ENCODE measurements around the gene ZNF761. TPM values are rescaled to one million over a fixed set of nuclear protein-coding genes. Genes with fewer than 3 reads are reported as not detected.
"Not testable (repeated sequence)": the region's sequence is repeated elsewhere in the genome, so short reads cannot be mapped to it uniquely, and the experiment has no call there.

The ZNF761 gene
- total RNA-seq, 2 experiments from 2014 or later = 8.7 to 10.0 TPM

DNA sequence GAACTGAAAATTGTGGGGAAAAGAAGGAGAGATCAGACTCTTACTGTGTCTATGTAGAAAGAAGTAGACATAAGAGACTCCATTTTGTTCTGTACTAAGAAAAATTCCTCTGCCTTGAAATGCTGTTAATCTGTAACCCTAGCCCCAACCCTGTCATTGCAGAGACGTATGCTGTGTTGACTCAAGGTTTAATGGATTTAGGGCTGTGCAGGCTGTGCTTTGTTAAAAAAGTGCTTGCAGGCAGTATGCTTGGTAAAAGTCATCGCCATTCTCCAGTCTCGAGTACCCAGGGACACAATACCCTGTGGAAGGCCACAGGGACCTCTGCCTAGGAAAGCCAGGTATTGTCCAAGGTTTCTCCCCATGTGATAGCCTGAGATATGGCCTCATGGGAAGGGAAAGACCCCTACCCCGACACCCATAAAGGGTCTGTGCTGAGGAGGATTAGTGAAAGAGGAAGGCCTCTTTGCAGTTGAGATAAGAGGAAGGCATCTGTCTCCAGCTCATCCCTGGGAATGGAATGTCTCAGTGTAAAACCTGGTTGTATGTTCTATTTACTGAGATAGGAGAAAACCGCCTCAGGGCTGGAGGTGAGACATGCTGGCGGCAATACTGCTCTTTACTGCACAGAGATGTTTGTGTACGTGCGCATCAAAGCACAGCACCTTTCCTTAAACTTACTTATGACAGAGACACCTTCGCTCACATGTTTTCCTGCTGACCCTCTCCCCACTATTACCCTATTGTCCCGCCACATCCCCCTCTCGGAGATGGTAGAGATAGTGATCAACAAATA lies 11.1 kb upstream of the ZNF761 start:
- H3K4me3 Mint-ChIP-seq; H3K27ac Mint-ChIP-seq; H3K4me1 Mint-ChIP-seq (ENCODE audit: low read depth); intact Hi-C loops (cut with micrococcal nuclease); DNase-seq; H3K36me3 Mint-ChIP-seq (ENCODE audit: low read depth); CTCF ChIA-PET; H3K27me3 Mint-ChIP-seq (ENCODE audit: low read depth): not testable (repeated sequence)
- H3K9me3 Mint-ChIP-seq = peaks cover 22% of the 10 kb centered on the region

DNA sequence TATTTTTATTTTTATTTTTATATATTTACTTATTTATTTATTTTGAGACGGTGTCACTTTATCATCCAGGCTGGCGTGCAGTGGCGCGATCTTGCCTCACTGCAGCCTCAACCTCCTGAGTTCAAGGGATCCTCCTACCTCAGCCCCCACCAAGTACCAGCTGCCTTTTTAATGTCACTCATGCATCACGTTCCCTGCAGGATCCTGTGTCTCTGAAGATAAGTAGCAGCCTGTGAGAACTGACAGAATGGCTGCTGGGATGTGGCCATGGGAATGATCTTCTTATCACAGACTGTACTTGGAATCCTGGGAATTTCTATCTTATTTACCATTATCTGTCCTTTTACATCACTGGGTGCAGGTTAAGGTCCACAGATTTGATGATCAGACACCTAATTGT lies 9.2 kb upstream of the ZNF761 start:
- Mint-ChIP-seq H3K36me3 (ENCODE audit: low read depth) (peaks cover 7% of the 10 kb centered on the region), H3K4me3 (no peak overlapping the region), H3K4me1 (ENCODE audit: low read depth) (no peaks in the 10 kb centered on the region), H3K27ac (no peak overlapping the region), H3K9me3 (peaks cover 11% of the 10 kb centered on the region), H3K27me3 (ENCODE audit: low read depth) (peaks cover 2% of the 10 kb centered on the region)
- intact Hi-C loops (cut with micrococcal nuclease) = no loop called here
- no peak for DNase-seq
- CTCF ChIA-PET = no interaction called here

DNA sequence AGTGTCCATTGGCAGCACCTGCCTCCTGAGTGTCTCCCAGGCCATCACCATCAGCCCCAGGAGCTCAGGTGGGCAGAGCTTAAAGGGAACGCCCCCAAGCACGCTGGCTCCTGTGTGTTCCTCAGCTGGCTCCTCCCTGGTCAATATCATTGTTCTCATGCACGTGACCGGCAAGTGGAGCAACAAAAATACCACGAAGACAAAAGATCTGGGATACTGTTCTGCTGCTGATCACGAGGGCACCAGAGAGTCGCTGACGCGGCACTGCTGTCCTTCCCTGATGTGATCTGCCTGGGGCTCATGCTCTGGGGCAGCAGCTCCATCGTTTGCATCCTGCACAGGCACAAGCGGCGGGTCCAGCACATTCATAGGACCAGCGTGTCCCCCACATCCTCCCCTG lies 8.7 kb upstream of the ZNF761 start:
- DNase-seq; H3K4me3 Mint-ChIP-seq; intact Hi-C loops (cut with micrococcal nuclease); H3K9me3 Mint-ChIP-seq; H3K27ac Mint-ChIP-seq; H3K27me3 Mint-ChIP-seq (ENCODE audit: low read depth); CTCF ChIA-PET; H3K36me3 Mint-ChIP-seq (ENCODE audit: low read depth); H3K4me1 Mint-ChIP-seq (ENCODE audit: low read depth): not testable (repeated sequence)

DNA sequence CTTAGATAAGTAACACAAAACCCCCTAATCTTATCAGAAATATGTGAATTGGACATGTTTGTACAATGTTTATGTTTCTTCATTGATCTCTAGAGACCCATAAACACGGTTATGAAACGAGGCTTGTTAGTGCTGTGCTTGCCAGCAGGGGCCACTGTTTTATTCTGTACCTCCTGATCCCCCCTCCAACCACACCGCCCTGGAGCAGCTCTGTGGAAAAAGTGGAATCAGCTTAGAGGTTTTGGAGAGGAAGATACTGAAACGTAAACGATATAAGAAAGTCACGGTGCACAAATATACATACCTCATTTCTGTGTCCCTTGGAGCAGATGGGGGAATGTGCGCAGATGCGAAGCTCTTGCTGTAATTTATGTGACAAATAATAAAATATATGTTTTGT lies 8.1 kb upstream of the ZNF761 start:
- H3K27me3 Mint-ChIP-seq (ENCODE audit: low read depth); H3K9me3 Mint-ChIP-seq; H3K4me1 Mint-ChIP-seq (ENCODE audit: low read depth); H3K27ac Mint-ChIP-seq; intact Hi-C loops (cut with micrococcal nuclease); DNase-seq; H3K4me3 Mint-ChIP-seq; H3K36me3 Mint-ChIP-seq (ENCODE audit: low read depth): not testable (repeated sequence)
- CTCF ChIA-PET = interaction anchor here (0.7 kb wide), 1 partner anchor 132 kb away, joined by 3 read pairs; no protein-coding TSS in a partner anchor

DNA sequence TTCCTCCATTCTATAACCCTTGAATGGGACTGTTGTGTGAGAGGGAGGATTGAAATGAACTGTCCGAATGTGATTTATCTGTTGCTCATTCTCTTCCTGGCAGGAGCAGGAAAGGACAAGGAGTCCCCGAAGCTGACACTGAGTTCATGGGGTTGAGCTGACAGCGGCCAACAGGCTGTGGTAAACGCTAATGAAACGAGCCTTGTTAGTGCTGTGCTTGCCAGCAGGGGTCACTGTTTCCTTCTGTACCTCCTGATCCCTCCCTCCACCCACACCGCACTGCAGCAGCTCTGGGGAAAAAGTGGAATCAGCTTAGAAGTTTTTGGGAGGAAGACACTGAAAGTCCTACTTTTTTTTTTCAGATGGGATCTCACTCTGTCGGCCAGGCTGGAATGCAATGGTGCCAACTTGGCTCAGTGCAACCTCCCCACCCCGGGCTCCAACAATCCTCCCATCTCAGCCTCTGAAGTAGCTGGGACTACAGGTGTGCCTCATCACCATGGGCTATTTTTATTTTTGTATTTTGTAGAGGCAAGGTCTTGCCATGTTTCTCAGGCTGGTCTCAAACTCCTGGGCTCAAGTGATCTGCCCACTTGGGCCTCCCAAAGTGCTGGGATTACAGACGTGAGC lies 6.7 kb upstream of the ZNF761 start:
- H3K9me3 Mint-ChIP-seq = peaks cover 2% of the 10 kb centered on the region
- CTCF ChIA-PET = interaction anchor here (0.6 to 1.5 kb wide), 14 partner anchors 8 to 615 kb away, joined by 3 to 9 read pairs (median 4); no protein-coding TSS in a partner anchor
- H3K27ac Mint-ChIP-seq = no peak overlapping the region
- intact Hi-C loops (cut with micrococcal nuclease) = loop anchor here (1.0 kb wide), 1 partner anchor 321 kb away; no protein-coding TSS in a partner anchor
- H3K27me3 Mint-ChIP-seq (ENCODE audit: low read depth) = peaks cover 2% of the 10 kb centered on the region
- H3K4me1 Mint-ChIP-seq (ENCODE audit: low read depth) = no peaks in the 10 kb centered on the region
- no peak overlapping the region for H3K4me3 Mint-ChIP-seq
- peak; percentile 82 for DNase-seq
- no peaks in the 10 kb centered on the region for H3K36me3 Mint-ChIP-seq (ENCODE audit: low read depth)

DNA sequence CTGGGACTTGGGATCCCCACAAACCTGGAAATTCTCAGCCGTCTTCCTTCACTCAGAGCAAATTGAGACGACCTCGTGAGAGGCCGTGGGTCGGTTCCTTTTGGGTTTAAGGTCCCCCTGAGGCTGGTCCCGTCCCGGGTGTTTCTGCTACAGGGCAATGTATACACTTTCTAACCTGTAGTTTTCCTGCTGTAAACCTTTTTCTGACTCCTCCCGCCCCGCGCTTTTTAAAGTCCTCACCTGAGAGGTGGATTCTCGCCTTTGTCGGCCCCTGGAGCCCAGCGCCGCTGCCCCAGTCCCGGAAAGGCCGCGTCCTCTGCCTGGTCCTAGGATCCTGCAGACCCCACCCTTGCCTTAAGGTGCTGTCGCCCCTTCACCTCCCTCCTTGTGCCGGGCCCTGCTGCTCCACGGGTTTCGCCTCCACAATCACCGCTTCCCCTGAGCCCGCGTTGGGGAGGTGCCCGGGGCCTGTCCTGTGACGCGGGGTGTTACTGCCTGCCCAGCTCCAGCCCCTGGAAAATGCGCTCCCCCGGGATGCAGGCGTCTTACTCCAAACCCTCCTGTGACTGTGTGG lies 391 bp downstream of the ZNF761 start:
- H3K27me3 Mint-ChIP-seq (ENCODE audit: low read depth) = no peaks in the 10 kb centered on the region
- CTCF ChIA-PET = no interaction called here
- H3K36me3 Mint-ChIP-seq (ENCODE audit: low read depth) = peaks cover 46% of the 10 kb centered on the region

DNA sequence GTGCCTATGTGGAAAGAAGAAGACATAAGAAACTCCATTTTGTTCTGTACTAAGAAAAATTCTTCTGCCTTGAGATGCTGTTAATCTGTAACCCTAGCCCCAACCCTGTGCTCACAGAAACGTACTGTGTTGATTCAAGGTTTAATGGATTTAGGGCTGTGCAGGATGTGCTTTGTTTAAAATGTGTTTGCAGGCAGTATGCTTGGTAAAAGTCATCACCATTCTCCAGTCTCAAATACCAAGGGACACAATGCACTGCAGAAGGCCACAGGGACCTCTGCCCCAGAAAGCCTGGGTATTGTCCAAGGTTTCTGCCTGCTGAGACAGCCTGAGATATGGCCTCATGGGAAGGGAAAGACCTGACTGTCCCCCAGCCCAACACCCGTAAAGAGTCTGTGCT lies 12.0 kb downstream of the ZNF761 start:
- peaks cover 88% of the 10 kb centered on the region for H3K36me3 Mint-ChIP-seq (ENCODE audit: low read depth)
- DNase-seq; intact Hi-C loops (cut with micrococcal nuclease); H3K4me3 Mint-ChIP-seq; H3K27me3 Mint-ChIP-seq (ENCODE audit: low read depth); CTCF ChIA-PET; H3K4me1 Mint-ChIP-seq (ENCODE audit: low read depth); H3K27ac Mint-ChIP-seq: not testable (repeated sequence)
- peaks cover 45% of the 10 kb centered on the region for H3K9me3 Mint-ChIP-seq

More for the DNA sequence above, 391 bp downstream of the ZNF761 start:
- peaks cover 13% of the 10 kb centered on the region for H3K9me3 Mint-ChIP-seq
- peak; percentile 37 for DNase-seq
- peak overlapping the region; percentile 83 for H3K4me3 Mint-ChIP-seq
- H3K4me1 Mint-ChIP-seq (ENCODE audit: low read depth) = peaks cover 21% of the 10 kb centered on the region
- H3K27ac Mint-ChIP-seq = peak overlapping the region; percentile 88
- intact Hi-C loops (cut with micrococcal nuclease) = no loop called here

DNA sequence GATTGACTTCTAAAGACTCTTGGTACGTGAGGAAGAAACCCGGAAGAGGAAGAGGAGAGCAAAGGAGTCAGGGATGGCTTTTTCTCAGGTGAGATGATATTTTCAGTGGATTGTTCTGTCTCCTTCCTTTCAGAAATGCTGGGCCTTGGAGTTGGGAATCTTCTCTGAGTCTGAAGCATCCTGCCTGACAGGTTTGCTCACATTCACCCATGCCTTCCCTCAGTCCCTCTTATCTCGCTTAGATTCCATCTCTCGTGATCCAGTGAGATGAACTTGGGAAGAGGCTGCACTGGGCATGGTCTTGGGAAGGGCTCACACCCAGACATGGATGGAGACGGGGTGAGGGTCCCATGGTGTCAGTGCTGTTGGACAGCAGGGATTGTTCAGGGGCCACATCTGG lies 15.4 kb downstream of the ZNF761 start:
- Mint-ChIP-seq H3K36me3 (ENCODE audit: low read depth) (peaks cover 89% of the 10 kb centered on the region), H3K9me3 (peaks cover 51% of the 10 kb centered on the region)
- H3K27me3 Mint-ChIP-seq (ENCODE audit: low read depth); CTCF ChIA-PET; H3K27ac Mint-ChIP-seq; DNase-seq; H3K4me1 Mint-ChIP-seq (ENCODE audit: low read depth); intact Hi-C loops (cut with micrococcal nuclease); H3K4me3 Mint-ChIP-seq: not testable (repeated sequence)

DNA sequence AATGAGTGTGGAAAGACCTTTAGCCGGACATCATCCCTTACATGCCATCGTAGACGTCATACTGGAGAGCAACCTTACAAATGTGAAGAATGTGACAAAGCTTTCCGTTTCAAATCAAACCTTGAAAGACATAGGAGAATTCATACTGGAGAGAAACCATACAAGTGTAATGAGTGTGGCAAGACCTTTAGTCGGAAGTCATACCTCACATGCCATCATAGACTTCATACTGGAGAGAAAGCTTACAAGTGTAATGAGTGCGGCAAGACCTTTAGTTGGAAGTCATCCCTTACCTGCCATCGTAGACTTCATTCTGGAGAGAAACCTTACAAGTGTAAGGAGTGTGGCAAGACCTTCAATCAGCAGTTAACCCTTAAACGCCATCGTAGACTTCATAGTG lies 24.0 kb downstream of the ZNF761 start:
- Mint-ChIP-seq H3K4me3 (no peak overlapping the region), H3K36me3 (ENCODE audit: low read depth) (peaks cover 82% of the 10 kb centered on the region), H3K4me1 (ENCODE audit: low read depth) (no peaks in the 10 kb centered on the region), H3K27me3 (ENCODE audit: low read depth) (no peaks in the 10 kb centered on the region), H3K9me3 (peaks cover 73% of the 10 kb centered on the region), H3K27ac (no peak overlapping the region)
- CTCF ChIA-PET = no interaction called here
- intact Hi-C loops (cut with micrococcal nuclease) = no loop called here
- no peak for DNase-seq

DNA sequence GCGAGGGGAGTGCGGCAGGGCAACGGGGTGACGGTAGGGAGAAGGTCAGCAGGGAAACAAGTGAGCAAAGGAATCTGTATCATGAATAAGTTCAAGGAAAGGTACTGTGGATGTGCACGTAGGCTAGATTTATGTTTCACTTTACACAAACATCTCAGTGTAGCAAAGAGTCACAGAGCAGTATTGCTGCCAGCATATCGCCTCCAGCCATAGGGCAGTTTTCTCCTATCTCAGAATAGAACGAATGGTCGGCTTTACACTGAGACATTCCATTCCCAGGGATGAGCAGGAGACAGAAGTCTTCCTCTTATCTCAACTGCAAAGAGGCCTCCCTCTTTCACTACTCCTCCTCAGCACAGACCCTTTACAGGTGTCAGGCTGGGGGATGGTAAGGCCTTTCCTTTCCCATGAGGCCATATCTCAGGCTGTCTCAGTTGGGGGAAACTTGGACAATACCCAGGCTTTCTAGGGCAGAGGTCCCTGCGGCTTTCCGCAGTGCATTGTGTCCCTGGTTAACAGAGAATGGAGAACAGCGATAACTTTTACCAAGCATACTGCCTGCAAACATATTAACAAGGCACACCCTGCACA lies 28.4 kb downstream of the ZNF761 start:
- H3K4me1 Mint-ChIP-seq (ENCODE audit: low read depth); H3K4me3 Mint-ChIP-seq; intact Hi-C loops (cut with micrococcal nuclease); CTCF ChIA-PET; DNase-seq; H3K27ac Mint-ChIP-seq: not testable (repeated sequence)
- Mint-ChIP-seq H3K36me3 (ENCODE audit: low read depth) (peaks cover 53% of the 10 kb centered on the region), H3K9me3 (peaks cover 67% of the 10 kb centered on the region), H3K27me3 (ENCODE audit: low read depth) (peaks cover 17% of the 10 kb centered on the region)

DNA sequence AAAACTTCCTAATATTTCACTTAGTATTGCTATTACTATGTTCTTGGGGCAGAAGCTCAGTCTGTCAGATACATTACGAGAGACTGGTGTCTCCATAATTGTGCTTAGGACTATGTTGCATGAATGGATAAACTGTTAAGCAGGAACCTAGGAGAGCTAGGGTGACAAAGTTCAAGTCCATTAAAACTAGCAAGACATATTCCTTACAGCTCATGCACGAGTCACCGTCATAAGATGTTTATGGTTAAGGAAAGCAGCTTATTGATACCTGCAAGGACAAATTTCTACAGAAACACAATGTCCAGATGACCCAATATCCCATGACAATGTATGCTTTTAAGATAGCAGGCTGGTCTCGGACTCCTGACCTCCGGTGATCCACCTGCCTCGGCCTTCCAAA lies 30.1 kb downstream of the ZNF761 start:
- intact Hi-C loops (cut with micrococcal nuclease) = no loop called here
- CTCF ChIA-PET = no interaction called here
- Mint-ChIP-seq H3K4me3 (no peak overlapping the region), H3K27ac (no peak overlapping the region), H3K27me3 (ENCODE audit: low read depth) (peaks cover 22% of the 10 kb centered on the region), H3K4me1 (ENCODE audit: low read depth) (peaks cover 3% of the 10 kb centered on the region), H3K36me3 (ENCODE audit: low read depth) (peaks cover 36% of the 10 kb centered on the region), H3K9me3 (peaks cover 52% of the 10 kb centered on the region)
- DNase-seq = no peak

DNA sequence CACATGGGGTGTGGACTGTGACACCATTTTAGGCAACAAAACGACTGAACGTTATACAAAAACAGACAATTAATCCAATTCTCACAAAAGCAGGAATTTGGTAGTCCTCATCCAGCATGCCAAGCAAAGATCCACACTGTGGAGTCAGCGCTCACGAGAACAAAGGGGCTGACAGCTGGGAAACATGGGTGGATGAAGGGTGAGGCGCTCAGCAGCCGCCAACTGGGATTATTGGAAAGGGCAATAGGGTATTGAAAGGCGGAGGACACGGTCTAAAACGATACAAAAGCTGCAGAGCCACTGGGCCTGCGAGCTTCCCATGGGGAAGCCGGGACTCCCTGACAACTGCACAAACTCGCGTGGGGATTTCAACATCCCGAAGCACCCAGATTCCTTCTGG lies 31.1 kb downstream of the ZNF761 start:
- H3K4me1 Mint-ChIP-seq (ENCODE audit: low read depth) = peaks cover 6% of the 10 kb centered on the region
- CTCF ChIA-PET = no interaction called here
- peaks cover 29% of the 10 kb centered on the region for H3K36me3 Mint-ChIP-seq (ENCODE audit: low read depth)
- H3K9me3 Mint-ChIP-seq = peaks cover 45% of the 10 kb centered on the region
- peaks cover 22% of the 10 kb centered on the region for H3K27me3 Mint-ChIP-seq (ENCODE audit: low read depth)
- DNase-seq = no peak
- no peak overlapping the region for H3K27ac Mint-ChIP-seq
- intact Hi-C loops (cut with micrococcal nuclease) = no loop called here
- H3K4me3 Mint-ChIP-seq = no peak overlapping the region

Data from activated naive CD4-positive, alpha-beta T cell treated with anti-CD3 and anti-CD28 coated beads for 36 hours (primary cell).